ENCODE measurements around the gene MCF2L2.
"Not testable (repeated sequence)": the region's sequence is repeated elsewhere in the genome, so short reads cannot be mapped to it uniquely, and the experiment has no call there.

MCF2L2 gene

GRCh38 chr3:183262875-183263378 lies 165.5 kb downstream of the MCF2L2 start:
- ATAC-seq: no peak

GRCh38 chr3:183261151-183261724 lies 167.2 kb downstream of the MCF2L2 start:
- ATAC-seq: no peak

- ATAC-seq: no peak
These were observed 168.1 kb downstream of the MCF2L2 start for GRCh38 chr3:183260167-183260904.

- ATAC-seq: no peak
These were observed 168.8 kb downstream of the MCF2L2 start for GRCh38 chr3:183259621-183260020.

GRCh38 chr3:183259087-183259486 lies 169.3 kb downstream of the MCF2L2 start:
- ATAC-seq: no peak

- ATAC-seq: no peak
These were observed 173.1 kb downstream of the MCF2L2 start for GRCh38 chr3:183255348-183255730.

- peak in 1 of 2 donors; percentile 10 for ATAC-seq
These were observed 173.7 kb downstream of the MCF2L2 start for GRCh38 chr3:183254487-183255347.

GRCh38 chr3:183253528-183254486 lies 174.6 kb downstream of the MCF2L2 start:
- ATAC-seq: peak; percentile 37 to 55

GRCh38 chr3:183252973-183253527 lies 175.4 kb downstream of the MCF2L2 start, which contains the start of gene B3GNT5:
Gene B3GNT5 (plus strand): TSS chr3:183253253. CDS start chr3:183269799, 16,546 bp downstream.
- ATAC-seq: peak; percentile 36 to 43

- peak in 1 of 2 donors; percentile 37 for ATAC-seq
These were observed 176.2 kb downstream of the MCF2L2 start for GRCh38 chr3:183252118-183252782.

- ATAC-seq: no peak
These were observed 179.3 kb downstream of the MCF2L2 start for GRCh38 chr3:183249006-183249718.

- no peak for ATAC-seq
These were observed 181.3 kb downstream of the MCF2L2 start for GRCh38 chr3:183247011-183247589.

- no peak for ATAC-seq
These were observed 183.4 kb downstream of the MCF2L2 start for GRCh38 chr3:183244981-183245476.

- no peak for ATAC-seq
These were observed 184.2 kb downstream of the MCF2L2 start for GRCh38 chr3:183244219-183244618.

GRCh38 chr3:183242431-183242830 lies 186.0 kb downstream of the MCF2L2 start:
- no peak for ATAC-seq

- ATAC-seq: no peak
These were observed 189.4 kb downstream of the MCF2L2 start for GRCh38 chr3:183239046-183239445.

- ATAC-seq: no peak
These were observed 194.5 kb downstream of the MCF2L2 start for GRCh38 chr3:183233966-183234365.

- ATAC-seq: no peak
These were observed 197.6 kb downstream of the MCF2L2 start for GRCh38 chr3:183230826-183231225.

- not testable (repeated sequence) for ATAC-seq
These were observed 198.2 kb downstream of the MCF2L2 start for GRCh38 chr3:183230251-183230650.

- no peak for ATAC-seq
These were observed 199.2 kb downstream of the MCF2L2 start for GRCh38 chr3:183229178-183229577.
